SK-N-SH (cell line): ENCODE results near the gene TM4SF4. TPM values are rescaled to one million over a fixed set of nuclear protein-coding genes. Genes with fewer than 3 reads are reported as not detected.
A peak's percentile ranks its signal among the peaks of the same experiment; 100 is the strongest.

Experiments used
- CTCF ChIA-PET: fragments of 300-600, 350-600 bp; formaldehyde crosslinking; extraction: SDS; loops from one replicate; lab custom pipeline; 2021; lab: Yijun Ruan, JAX
- POLR2A ChIA-PET: fragments of 350-600 bp; sonication (Branson Sonifier 250); formaldehyde crosslinking; extraction: SDS; loops from one replicate; lab custom pipeline; 2020; ENCODE audit warnings: antibody characterized with exemption, inconsistent platforms; lab: Yijun Ruan, JAX
- DNase-seq: peaks from one replicate; pipeline ENCODE4 v3.0.0; 2012
- H2AFZ ChIP-seq: fragments of 200-600 bp; sonication (generic); 2 replicates; pipeline ENCODE4 v1.8.1; 2016; ENCODE audit warnings: antibody characterized with exemption, mild to moderate bottlenecking, low read depth
- H3F3A ChIP-seq: fragments of 200-600 bp; sonication (generic); replicated peaks from 2 replicates; pipeline ENCODE3; 2016; ENCODE audit warnings: antibody characterized with exemption, mild to moderate bottlenecking; ENCODE audit not compliant: insufficient read depth
- H3K27ac ChIP-seq, 2 experiments: fragments of 200-500 bp in 1 of 2; fragments of 200-600 bp in 1 of 2; sonication (Bioruptor generic) in 1 of 2; sonication (generic), shearing (Covaris generic) in 1 of 2; 2 replicates each; pipeline versions ENCODE4 v1.5.1 to v1.6.1; 2014 to 2016; ENCODE audit warnings: low read depth in 2 of 2, inconsistent platforms in 1 of 2, low read length in 1 of 2, mild to moderate bottlenecking in 1 of 2, mixed read lengths in 1 of 2
- H3K27me3 ChIP-seq: fragments of 200-600 bp; sonication (generic), shearing (Covaris generic); 2 replicates; pipeline ENCODE4 v1.6.1; 2016; ENCODE audit warnings: mixed run types; ENCODE audit not compliant: insufficient read depth
- H3K36me3 ChIP-seq, 2 experiments: fragments of 200-500 bp in 1 of 2; fragments of 200-600 bp in 1 of 2; sonication (Bioruptor generic) in 1 of 2; sonication (generic) in 1 of 2; replicated peaks in 1 of 2; 2 replicates each; pipeline versions ENCODE3 to v1.5.1; 2014 to 2016; ENCODE audit warnings: low read length in 1 of 2, mild to moderate bottlenecking in 1 of 2; ENCODE audit not compliant: insufficient read depth in 2 of 2, control insufficient read depth in 1 of 2
- H3K4me1 ChIP-seq, 2 experiments: fragments of 200-500 bp in 1 of 2; fragments of 200-600 bp in 1 of 2; sonication (Bioruptor generic) in 1 of 2; sonication (generic), shearing (Covaris generic) in 1 of 2; 2 replicates each; pipeline versions ENCODE4 v1.5.1 to v1.6.1; 2014 to 2016; ENCODE audit warnings: low read depth in 1 of 2, low read length in 1 of 2, mixed run types in 1 of 2; ENCODE audit not compliant: insufficient read depth in 2 of 2, control insufficient read depth in 1 of 2
- H3K4me2 ChIP-seq: fragments of 200-600 bp; sonication (generic), shearing (Covaris generic); 2 replicates; pipeline ENCODE4 v1.6.1; 2017; ENCODE audit warnings: mixed run types
- H3K4me3 ChIP-seq, 2 experiments: fragments of 200-500 bp in 1 of 2; fragments of 200-600 bp in 1 of 2; sonication (Bioruptor generic) in 1 of 2; sonication (generic), shearing (Covaris generic) in 1 of 2; 2 replicates each; pipeline versions ENCODE4 v1.5.1 to v1.8.1; 2014 to 2016; ENCODE audit warnings: low read depth in 2 of 2, inconsistent platforms in 1 of 2, low read length in 1 of 2, mild to moderate bottlenecking in 1 of 2, mixed read lengths in 1 of 2, moderate library complexity in 1 of 2
- H3K79me2 ChIP-seq: fragments of 200-600 bp; sonication (generic); 2 replicates; pipeline ENCODE4 v1.8.1; 2017; ENCODE audit warnings: mild to moderate bottlenecking; ENCODE audit not compliant: insufficient read depth
- H3K9ac ChIP-seq: fragments of 200-600 bp; sonication (generic); 2 replicates; pipeline ENCODE4 v1.6.1; 2017; ENCODE audit warnings: mixed run types
- H3K9me2 ChIP-seq: fragments of 200-600 bp; sonication (generic); 2 replicates; pipeline ENCODE4 v1.6.1; 2017; ENCODE audit warnings: mixed run types
- H3K9me3 ChIP-seq: fragments of 200-600 bp; sonication (generic); 2 replicates; pipeline ENCODE4 v1.6.1; 2017; ENCODE audit warnings: mixed run types, mild to moderate bottlenecking, moderate library complexity
- H4K20me1 ChIP-seq: fragments of 200-600 bp; sonication (generic); 2 replicates; pipeline ENCODE4 v1.6.1; 2017; ENCODE audit warnings: mild to moderate bottlenecking, mixed run types; ENCODE audit not compliant: insufficient read depth
- EP300 ChIP-seq, 2 experiments: IDR thresholded peaks; 2 replicates each; pipeline versions ENCODE4 v1.4.0 to v1.6.1; 2012; ENCODE audit warnings: borderline replicate concordance in 1 of 2, low read depth in 1 of 2, low read length in 1 of 2
- EZH2phosphoT487 ChIP-seq: fragments of 200-600 bp; sonication (generic); IDR thresholded peaks from 2 replicates; pipeline ENCODE4 v1.6.1; 2017; ENCODE audit warnings: low read depth, mixed run types, mild to moderate bottlenecking, antibody characterized with exemption, moderate library complexity, borderline replicate concordance
- GATA2 ChIP-seq: sonication (generic); formaldehyde crosslinking; IDR thresholded peaks from 2 replicates; pipeline ENCODE4 v1.5.0; 2020; ENCODE audit warnings: mild to moderate bottlenecking, missing genetic modification reagents
- JUND ChIP-seq: IDR thresholded peaks from 2 replicates; pipeline ENCODE4 v1.4.0; 2012
- NRF1 ChIP-seq: IDR thresholded peaks from 2 replicates; pipeline ENCODE4 v1.6.1; 2012; ENCODE audit warnings: low read depth, mild to moderate bottlenecking, low read length
- RFX5 ChIP-seq: IDR thresholded peaks from 2 replicates; pipeline ENCODE4 v1.6.1; 2012; ENCODE audit warnings: mild to moderate bottlenecking, improper control_type of control experiment, low read length
- RXRA ChIP-seq: IDR thresholded peaks from 2 replicates; pipeline ENCODE4 v1.4.0; 2012; ENCODE audit warnings: low read depth, mild to moderate bottlenecking, borderline replicate concordance
- SIN3A ChIP-seq: IDR thresholded peaks from 2 replicates; pipeline ENCODE4 v1.6.1; 2012; ENCODE audit warnings: low read depth, mild to moderate bottlenecking, low read length, moderate library complexity, borderline replicate concordance
- TAF1 ChIP-seq: IDR thresholded peaks from 2 replicates; pipeline ENCODE4 v1.6.1; 2012; ENCODE audit warnings: low read depth, mild to moderate bottlenecking, low read length, moderate library complexity, borderline replicate concordance
- WGBS: methylation state at CpG from one replicate; pipeline ENCODE4 v1.1.6; 2017; ENCODE audit warnings: low lambda C conversion rate; 5-methylcytosine and 5-hydroxymethylcytosine counted together
- polyA plus RNA-seq, 3 experiments: library from polyadenylated mRNA; depleted of rRNA; stranded (reverse); fragments of >200 nt; gene quantifications; 2 replicates each; pipeline ENCODE4 v1.2.3, GENCODE V29; 2012
- TF ChIP-seq, protein P1 (sequence below): fragments of 150-350 bp; IDR thresholded peaks from 2 replicates; pipeline ENCODE4 v1.6.1; 2016; ENCODE audit warnings: mild to moderate bottlenecking, low read depth, low read length
- TF ChIP-seq, protein P2 (sequence below): fragments of 200-600 bp; sonication (generic); IDR thresholded peaks from 2 replicates; pipeline ENCODE4 v1.6.1; 2017; ENCODE audit warnings: antibody characterized with exemption, mild to moderate bottlenecking, moderate library complexity
- TF ChIP-seq, protein P3 (sequence below): IDR thresholded peaks from 2 replicates; pipeline ENCODE4 v1.6.1; 2012; ENCODE audit warnings: mild to moderate bottlenecking, low read depth, low read length, moderate library complexity
- TF ChIP-seq, protein P4 (sequence below): IDR thresholded peaks from 2 replicates; pipeline ENCODE4; 2012

The TM4SF4 gene
- polyA plus RNA-seq, 1 of the 3 experiments (the other 2 are of a cell fraction) = 0.08 TPM

DNA sequence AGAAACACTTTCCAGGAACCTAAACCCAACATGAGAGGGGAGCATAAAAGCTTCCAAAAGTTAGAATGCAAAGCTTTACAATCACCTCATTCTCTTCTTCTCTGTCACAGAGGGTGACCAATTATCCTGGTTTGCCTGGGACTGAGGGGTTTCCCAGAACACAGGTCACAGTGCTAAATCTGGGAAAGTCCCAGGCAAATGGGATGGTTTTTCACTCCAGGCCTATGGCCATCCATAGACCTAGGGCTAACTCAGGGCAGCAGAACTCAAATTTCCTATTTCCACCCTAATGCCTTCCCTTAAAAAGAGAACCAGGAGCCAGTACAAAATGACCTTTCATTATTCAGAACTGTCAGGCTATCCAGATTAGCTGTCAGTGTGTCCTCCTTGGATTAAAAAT is 77.0 kb downstream of the TM4SF4 start (continued):
- TF ChIP-seq, protein P1, sequence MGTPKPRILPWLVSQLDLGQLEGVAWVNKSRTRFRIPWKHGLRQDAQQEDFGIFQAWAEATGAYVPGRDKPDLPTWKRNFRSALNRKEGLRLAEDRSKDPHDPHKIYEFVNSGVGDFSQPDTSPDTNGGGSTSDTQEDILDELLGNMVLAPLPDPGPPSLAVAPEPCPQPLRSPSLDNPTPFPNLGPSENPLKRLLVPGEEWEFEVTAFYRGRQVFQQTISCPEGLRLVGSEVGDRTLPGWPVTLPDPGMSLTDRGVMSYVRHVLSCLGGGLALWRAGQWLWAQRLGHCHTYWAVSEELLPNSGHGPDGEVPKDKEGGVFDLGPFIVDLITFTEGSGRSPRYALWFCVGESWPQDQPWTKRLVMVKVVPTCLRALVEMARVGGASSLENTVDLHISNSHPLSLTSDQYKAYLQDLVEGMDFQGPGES = no peak
- TF ChIP-seq NRF1 (no peak), GATA2 (CRISPR knock-in tag) (no peak)
- TF ChIP-seq, protein P2, sequence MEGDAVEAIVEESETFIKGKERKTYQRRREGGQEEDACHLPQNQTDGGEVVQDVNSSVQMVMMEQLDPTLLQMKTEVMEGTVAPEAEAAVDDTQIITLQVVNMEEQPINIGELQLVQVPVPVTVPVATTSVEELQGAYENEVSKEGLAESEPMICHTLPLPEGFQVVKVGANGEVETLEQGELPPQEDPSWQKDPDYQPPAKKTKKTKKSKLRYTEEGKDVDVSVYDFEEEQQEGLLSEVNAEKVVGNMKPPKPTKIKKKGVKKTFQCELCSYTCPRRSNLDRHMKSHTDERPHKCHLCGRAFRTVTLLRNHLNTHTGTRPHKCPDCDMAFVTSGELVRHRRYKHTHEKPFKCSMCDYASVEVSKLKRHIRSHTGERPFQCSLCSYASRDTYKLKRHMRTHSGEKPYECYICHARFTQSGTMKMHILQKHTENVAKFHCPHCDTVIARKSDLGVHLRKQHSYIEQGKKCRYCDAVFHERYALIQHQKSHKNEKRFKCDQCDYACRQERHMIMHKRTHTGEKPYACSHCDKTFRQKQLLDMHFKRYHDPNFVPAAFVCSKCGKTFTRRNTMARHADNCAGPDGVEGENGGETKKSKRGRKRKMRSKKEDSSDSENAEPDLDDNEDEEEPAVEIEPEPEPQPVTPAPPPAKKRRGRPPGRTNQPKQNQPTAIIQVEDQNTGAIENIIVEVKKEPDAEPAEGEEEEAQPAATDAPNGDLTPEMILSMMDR = no peak
- TF ChIP-seq, protein P3, sequence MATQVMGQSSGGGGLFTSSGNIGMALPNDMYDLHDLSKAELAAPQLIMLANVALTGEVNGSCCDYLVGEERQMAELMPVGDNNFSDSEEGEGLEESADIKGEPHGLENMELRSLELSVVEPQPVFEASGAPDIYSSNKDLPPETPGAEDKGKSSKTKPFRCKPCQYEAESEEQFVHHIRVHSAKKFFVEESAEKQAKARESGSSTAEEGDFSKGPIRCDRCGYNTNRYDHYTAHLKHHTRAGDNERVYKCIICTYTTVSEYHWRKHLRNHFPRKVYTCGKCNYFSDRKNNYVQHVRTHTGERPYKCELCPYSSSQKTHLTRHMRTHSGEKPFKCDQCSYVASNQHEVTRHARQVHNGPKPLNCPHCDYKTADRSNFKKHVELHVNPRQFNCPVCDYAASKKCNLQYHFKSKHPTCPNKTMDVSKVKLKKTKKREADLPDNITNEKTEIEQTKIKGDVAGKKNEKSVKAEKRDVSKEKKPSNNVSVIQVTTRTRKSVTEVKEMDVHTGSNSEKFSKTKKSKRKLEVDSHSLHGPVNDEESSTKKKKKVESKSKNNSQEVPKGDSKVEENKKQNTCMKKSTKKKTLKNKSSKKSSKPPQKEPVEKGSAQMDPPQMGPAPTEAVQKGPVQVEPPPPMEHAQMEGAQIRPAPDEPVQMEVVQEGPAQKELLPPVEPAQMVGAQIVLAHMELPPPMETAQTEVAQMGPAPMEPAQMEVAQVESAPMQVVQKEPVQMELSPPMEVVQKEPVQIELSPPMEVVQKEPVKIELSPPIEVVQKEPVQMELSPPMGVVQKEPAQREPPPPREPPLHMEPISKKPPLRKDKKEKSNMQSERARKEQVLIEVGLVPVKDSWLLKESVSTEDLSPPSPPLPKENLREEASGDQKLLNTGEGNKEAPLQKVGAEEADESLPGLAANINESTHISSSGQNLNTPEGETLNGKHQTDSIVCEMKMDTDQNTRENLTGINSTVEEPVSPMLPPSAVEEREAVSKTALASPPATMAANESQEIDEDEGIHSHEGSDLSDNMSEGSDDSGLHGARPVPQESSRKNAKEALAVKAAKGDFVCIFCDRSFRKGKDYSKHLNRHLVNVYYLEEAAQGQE = no peak

DNA sequence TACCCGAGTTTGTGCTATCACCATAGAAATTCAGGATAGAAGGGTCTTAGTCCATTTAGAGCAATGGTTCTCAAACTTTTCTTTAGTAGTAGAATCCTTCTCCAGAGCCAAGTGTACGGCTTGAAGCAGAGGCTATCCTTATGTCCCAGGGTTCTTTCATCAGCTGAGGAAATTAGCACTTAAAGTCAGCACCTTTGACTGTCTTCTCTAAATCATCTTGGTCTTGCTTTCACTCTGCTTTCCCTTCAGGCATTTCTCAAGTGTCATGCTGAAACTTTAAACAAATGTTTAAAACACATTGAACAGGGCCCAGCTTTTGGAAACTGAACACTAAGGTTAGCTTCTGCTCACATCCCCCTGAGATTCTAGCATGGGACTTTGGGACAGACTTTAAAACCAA is 78.2 kb downstream of the TM4SF4 start:
- Histone ChIP-seq H4K20me1 (no peaks in the 10 kb centered on the region), H3K79me2 (peaks cover 58% of the 10 kb centered on the region), H3K27me3 (no peaks in the 10 kb centered on the region), H3K9me2 (no peaks in the 10 kb centered on the region), H3K9me3 (no peaks in the 10 kb centered on the region), H3K4me3 (no peak overlapping the region), H2AFZ (no peak overlapping the region), H3K4me2 (no peak overlapping the region), H3F3A (peaks cover 45% of the 10 kb centered on the region), H3K4me1 (peaks cover 31 to 59% of the 10 kb centered on the region in 2 experiments), H3K36me3 (peaks cover 0 to 5% of the 10 kb centered on the region in 2 experiments), H3K27ac (peak overlapping the region; percentile 92 to 95), H3K9ac (no peak overlapping the region)
- ChIA-PET CTCF (interaction anchor here (0.9 kb wide), 1 partner anchor 18 kb away, joined by 3 read pairs; no protein-coding TSS in a partner anchor), POLR2A (no interaction called here)
- DNase-seq = no peak
- 92% methylated on average over 2 of the region's 2 CpGs for WGBS
- TF ChIP-seq SIN3A = no peak
- no peak for TF ChIP-seq EP300 (IDR thresholded peaks at IDR 0.05; ENCODE audit: borderline replicate concordance in 1 of 2, low read depth in 1 of 2, low read length in 1 of 2)
- TF ChIP-seq, protein P4, sequence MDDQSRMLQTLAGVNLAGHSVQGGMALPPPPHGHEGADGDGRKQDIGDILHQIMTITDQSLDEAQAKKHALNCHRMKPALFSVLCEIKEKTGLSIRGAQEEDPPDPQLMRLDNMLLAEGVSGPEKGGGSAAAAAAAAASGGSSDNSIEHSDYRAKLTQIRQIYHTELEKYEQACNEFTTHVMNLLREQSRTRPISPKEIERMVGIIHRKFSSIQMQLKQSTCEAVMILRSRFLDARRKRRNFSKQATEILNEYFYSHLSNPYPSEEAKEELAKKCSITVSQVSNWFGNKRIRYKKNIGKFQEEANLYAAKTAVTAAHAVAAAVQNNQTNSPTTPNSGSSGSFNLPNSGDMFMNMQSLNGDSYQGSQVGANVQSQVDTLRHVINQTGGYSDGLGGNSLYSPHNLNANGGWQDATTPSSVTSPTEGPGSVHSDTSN = no peak
- no peak for TF ChIP-seq JUND
- TF ChIP-seq RFX5 = no peak
- no peak for TF ChIP-seq NRF1
- no peak for TF ChIP-seq EZH2phosphoT487
- no peak for TF ChIP-seq TAF1
- TF ChIP-seq, protein P1 = no peak
- TF ChIP-seq RXRA = no peak
